Right atrium auricular region (tissue), 2 donors: ENCODE measurements around the gene CNTN2. TPM values are rescaled to one million over a fixed set of nuclear protein-coding genes. Genes with fewer than 3 reads are reported as not detected.

Source experiments
- DNase-seq: peaks from one replicate; pipeline ENCODE4 v3.0.0-alpha.2; 2019; ENCODE audit warnings: low spot score
- H3K27ac ChIP-seq, 2 donors: fragments of 200-600 bp; sonication (generic); 1 replicate in 1 of 2; 2 replicates in 1 of 2; pipeline ENCODE4 v1.5.1; 2016 to 2019
- H3K27me3 ChIP-seq, 2 donors: fragments of 200-600 bp; sonication (generic); one replicate each; pipeline versions ENCODE4 v1.5.1 to v1.6.0; 2017 to 2019
- H3K36me3 ChIP-seq: fragments of 200-600 bp; sonication (generic); one replicate; pipeline ENCODE4 v1.5.1; 2016
- H3K4me1 ChIP-seq, 2 donors: fragments of 200-600 bp; sonication (generic); one replicate each; pipeline versions ENCODE4 v1.5.1 to v1.6.0; 2017 to 2019
- H3K4me3 ChIP-seq, 2 donors: fragments of 200-600 bp; sonication (generic); 1 replicate in 1 of 2; 2 replicates in 1 of 2; pipeline ENCODE4 v1.5.1; 2017 to 2019; ENCODE audit warnings: mild to moderate bottlenecking in 1 of 2, moderate library complexity in 1 of 2
- H3K9me3 ChIP-seq, 2 donors: fragments of 200-600 bp; sonication (generic); one replicate each; pipeline ENCODE4 v1.5.1; 2019
- CTCF ChIP-seq, 2 donors: fragments of 200-600 bp; sonication (generic); IDR thresholded peaks; one replicate each; pipeline ENCODE4 v1.5.1; 2019; ENCODE audit warnings: antibody characterized with exemption in 2 of 2
- total RNA-seq, 2 donors: library from RNA; depleted of rRNA; stranded (reverse); fragments of >200 nt; gene quantifications; one replicate each; pipeline ENCODE4 v1.1.0, GENCODE V29; 2016

The CNTN2 gene
- total RNA-seq, 2 donors from 2014 or later: 0.41 to 0.67 TPM

- no peak overlapping the region for H3K4me3 ChIP-seq
Measured at GRCh38 chr1:205043866-205044265, 854 bp downstream of the CNTN2 start.

GRCh38 chr1:205044741-205045140 is 1.7 kb downstream of the CNTN2 start:
- no peaks in the 10 kb centered on the region for H3K9me3 ChIP-seq
- H3K27ac ChIP-seq: no peak overlapping the region
- DNase-seq: no peak
- peaks cover 0 to 9% of the 10 kb centered on the region in 2 donors for H3K4me1 ChIP-seq
- no peak overlapping the region for H3K4me3 ChIP-seq
- peaks cover 0 to 20% of the 10 kb centered on the region in 2 donors for H3K27me3 ChIP-seq
- no peaks in the 10 kb centered on the region for H3K36me3 ChIP-seq
- no peak for TF ChIP-seq CTCF (IDR thresholded peaks at IDR 0.05)

More at GRCh38 chr1:205043866-205044265, 854 bp downstream of the CNTN2 start:
- Histone ChIP-seq H3K27ac (no peak overlapping the region), H3K9me3 (no peaks in the 10 kb centered on the region), H3K36me3 (no peaks in the 10 kb centered on the region), H3K4me1 (peaks cover 0 to 9% of the 10 kb centered on the region in 2 donors), H3K27me3 (peaks cover 0 to 20% of the 10 kb centered on the region in 2 donors)
- no peak for DNase-seq
- TF ChIP-seq CTCF (IDR thresholded peaks at IDR 0.05): no peak

GRCh38 chr1:205045146-205045545 is 2.1 kb downstream of the CNTN2 start:
- peaks cover 0 to 20% of the 10 kb centered on the region in 2 donors for H3K27me3 ChIP-seq
- H3K9me3 ChIP-seq: no peaks in the 10 kb centered on the region
- DNase-seq: no peak
- H3K4me3 ChIP-seq: no peak overlapping the region
- TF ChIP-seq CTCF (IDR thresholded peaks at IDR 0.05): no peak
- H3K27ac ChIP-seq: no peak overlapping the region
- peaks cover 0 to 9% of the 10 kb centered on the region in 2 donors for H3K4me1 ChIP-seq
- H3K36me3 ChIP-seq: no peaks in the 10 kb centered on the region

GRCh38 chr1:205046870-205047269 is 3.9 kb downstream of the CNTN2 start:
- no peak overlapping the region for H3K4me3 ChIP-seq
- no peaks in the 10 kb centered on the region for H3K9me3 ChIP-seq
- H3K27me3 ChIP-seq: peaks cover 0 to 20% of the 10 kb centered on the region in 2 donors
- H3K27ac ChIP-seq: no peak overlapping the region
- peaks cover 0 to 9% of the 10 kb centered on the region in 2 donors for H3K4me1 ChIP-seq
- DNase-seq: no peak
- no peaks in the 10 kb centered on the region for H3K36me3 ChIP-seq
- TF ChIP-seq CTCF (IDR thresholded peaks at IDR 0.05): no peak

DNA sequence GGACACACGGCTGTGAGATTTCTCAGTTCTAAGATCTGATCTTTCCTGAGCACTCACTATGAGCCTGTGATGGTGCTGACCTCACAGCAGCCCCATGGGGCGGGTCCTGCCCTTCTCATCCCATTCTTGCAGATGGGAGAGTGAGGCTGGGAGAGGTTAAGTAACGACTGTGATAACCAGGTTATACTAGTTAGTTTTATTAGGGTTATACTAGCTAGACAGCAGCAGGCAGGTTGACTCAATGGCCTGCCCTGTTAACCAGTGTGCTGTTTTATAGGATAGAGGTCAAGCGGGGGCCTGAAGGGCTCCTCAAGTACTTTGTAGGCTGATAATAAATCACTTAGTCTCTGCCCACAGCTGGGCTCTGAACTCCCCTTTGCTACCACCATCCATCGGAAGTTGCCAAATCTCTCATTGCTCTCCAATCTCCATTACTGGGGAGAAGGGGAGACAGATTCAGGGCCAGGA is 4.8 kb downstream of the CNTN2 start:
- H3K4me1 ChIP-seq: peaks cover 0 to 7% of the 10 kb centered on the region in 2 donors
- no peak overlapping the region for H3K4me3 ChIP-seq
- no peak for TF ChIP-seq CTCF (IDR thresholded peaks at IDR 0.05)
- H3K27ac ChIP-seq: no peak overlapping the region
- H3K27me3 ChIP-seq: peaks cover 0 to 20% of the 10 kb centered on the region in 2 donors
- DNase-seq: no peak
- H3K9me3 ChIP-seq: no peaks in the 10 kb centered on the region
- H3K36me3 ChIP-seq: no peaks in the 10 kb centered on the region

- no peak for TF ChIP-seq CTCF (IDR thresholded peaks at IDR 0.05)
- Histone ChIP-seq H3K27me3 (peaks cover 0 to 18% of the 10 kb centered on the region in 2 donors), H3K27ac (no peak overlapping the region), H3K9me3 (no peaks in the 10 kb centered on the region), H3K4me1 (peaks cover 0 to under 1% of the 10 kb centered on the region in 2 donors), H3K4me3 (no peak overlapping the region), H3K36me3 (no peaks in the 10 kb centered on the region)
- no peak for DNase-seq
Measured at GRCh38 chr1:205048382-205048781, 5.4 kb downstream of the CNTN2 start.
